GM18868 (cell line): ENCODE measurements around the gene MUC3A.
"Not testable (repeated sequence)": the region's sequence is repeated elsewhere in the genome, so short reads cannot be mapped to it uniquely, and the experiment has no call there.

Experiments
- ATAC-seq: cut with Tn5 transposase; IDR thresholded peaks from one replicate; pipeline ENCODE4 v1.9.1; 2021; ENCODE audit warnings: mild to moderate bottlenecking, moderate library complexity; ENCODE audit not compliant: unreplicated experiment

MUC3A gene, protein sequence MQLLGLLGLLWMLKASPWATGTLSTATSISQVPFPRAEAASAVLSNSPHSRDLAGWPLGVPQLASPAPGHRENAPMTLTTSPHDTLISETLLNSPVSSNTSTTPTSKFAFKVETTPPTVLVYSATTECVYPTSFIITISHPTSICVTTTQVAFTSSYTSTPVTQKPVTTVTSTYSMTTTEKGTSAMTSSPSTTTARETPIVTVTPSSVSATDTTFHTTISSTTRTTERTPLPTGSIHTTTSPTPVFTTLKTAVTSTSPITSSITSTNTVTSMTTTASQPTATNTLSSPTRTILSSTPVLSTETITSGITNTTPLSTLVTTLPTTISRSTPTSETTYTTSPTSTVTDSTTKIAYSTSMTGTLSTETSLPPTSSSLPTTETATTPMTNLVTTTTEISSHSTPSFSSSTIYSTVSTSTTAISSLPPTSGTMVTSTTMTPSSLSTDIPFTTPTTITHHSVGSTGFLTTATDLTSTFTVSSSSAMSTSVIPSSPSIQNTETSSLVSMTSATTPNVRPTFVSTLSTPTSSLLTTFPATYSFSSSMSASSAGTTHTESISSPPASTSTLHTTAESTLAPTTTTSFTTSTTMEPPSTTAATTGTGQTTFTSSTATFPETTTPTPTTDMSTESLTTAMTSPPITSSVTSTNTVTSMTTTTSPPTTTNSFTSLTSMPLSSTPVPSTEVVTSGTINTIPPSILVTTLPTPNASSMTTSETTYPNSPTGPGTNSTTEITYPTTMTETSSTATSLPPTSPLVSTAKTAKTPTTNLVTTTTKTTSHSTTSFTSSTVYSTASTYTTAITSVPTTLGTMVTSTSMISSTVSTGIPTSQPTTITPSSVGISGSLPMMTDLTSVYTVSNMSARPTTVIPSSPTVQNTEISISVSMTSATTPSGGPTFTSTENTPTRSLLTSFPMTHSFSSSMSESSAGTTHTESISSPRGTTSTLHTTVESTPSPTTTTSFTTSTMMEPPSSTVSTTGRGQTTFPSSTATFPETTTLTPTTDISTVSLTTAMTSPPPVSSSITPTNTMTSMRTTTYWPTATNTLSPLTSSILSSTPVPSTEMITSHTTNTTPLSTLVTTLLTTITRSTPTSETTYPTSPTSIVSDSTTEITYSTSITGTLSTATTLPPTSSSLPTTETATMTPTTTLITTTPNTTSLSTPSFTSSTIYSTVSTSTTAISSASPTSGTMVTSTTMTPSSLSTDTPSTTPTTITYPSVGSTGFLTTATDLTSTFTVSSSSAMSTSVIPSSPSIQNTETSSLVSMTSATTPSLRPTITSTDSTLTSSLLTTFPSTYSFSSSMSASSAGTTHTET (N-terminal part only)

DNA sequence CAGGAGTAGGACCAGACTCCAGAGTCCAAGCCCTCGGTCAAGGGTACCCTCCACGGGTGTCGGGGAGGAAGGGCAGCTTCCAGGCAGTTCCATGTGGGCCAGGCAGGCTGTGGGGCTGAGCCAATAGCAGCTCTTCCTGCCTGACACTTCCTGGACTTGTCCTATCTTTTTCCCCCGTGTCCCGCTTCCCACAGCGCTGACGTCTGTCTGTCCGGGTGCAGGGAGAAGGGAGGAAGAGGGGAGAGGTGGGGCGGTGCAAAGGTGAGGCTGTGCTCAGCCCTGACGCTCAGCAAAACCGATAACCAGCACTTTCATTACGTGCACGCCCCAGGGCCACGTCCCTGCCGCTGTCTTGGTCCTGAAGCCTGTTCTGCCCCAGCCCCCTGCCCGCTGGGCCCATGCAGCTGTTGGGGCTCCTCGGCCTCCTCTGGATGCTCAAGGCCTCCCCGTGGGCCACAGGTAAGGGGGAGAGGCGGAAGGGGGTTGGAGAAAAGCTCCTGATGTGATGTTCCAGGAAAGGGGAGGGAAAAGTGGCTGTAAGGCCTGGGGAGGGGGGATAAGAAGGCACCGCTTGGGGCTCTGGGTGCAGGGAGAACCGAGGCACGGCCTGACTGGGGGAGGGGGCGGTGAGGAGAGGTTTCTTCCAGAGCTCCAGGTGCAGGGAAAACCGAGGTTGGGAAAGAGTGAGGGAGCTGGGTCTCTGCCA, at the start of gene MUC3A:
Gene MUC3A (plus strand): TSS at position 308 of the 706 bp plus-strand sequence. CDS start 91 bp downstream, at position 399.
- ATAC-seq = no peak

DNA sequence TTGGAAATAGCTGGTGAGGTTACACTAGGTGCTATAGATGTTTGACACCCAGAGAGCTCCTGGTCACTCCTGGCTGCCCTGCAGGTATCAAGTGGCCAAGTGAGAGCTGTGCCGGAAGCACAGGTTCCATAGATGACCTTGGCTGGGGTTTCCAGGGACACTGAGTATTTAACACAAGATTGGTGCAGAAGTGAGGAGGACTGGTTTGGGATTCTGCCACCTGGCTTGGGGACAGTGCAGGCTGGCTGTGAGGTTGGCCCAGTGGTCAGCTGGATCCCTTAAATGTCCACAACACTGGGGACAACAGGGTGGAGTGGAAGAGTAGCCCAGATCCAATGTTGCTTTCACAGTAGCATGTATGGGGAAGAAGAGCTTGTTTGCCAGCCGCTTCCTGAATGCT, 48.4 kb upstream of the MUC3A start:
- ATAC-seq = no peak

DNA sequence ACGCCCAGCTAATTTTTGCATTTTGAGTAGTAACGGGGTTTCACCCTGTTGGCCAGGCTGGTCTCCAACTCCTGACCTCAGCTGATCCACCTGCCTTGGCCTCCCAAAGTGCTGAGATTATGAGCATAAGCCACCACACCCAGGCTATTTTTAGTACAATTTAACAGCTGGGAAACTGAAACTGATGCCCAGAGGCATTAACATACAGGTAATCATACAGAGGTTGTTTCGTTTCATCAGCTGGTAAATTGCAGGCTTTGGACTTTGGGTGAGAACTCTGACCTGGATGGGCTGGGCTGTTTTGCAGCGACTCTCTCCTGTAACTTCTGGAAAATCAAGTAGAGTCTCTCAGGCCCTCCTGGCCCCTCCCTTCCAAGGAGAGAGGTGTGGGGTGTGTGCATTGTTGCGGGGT, 47.4 kb upstream of the MUC3A start:
- ATAC-seq = no peak

DNA sequence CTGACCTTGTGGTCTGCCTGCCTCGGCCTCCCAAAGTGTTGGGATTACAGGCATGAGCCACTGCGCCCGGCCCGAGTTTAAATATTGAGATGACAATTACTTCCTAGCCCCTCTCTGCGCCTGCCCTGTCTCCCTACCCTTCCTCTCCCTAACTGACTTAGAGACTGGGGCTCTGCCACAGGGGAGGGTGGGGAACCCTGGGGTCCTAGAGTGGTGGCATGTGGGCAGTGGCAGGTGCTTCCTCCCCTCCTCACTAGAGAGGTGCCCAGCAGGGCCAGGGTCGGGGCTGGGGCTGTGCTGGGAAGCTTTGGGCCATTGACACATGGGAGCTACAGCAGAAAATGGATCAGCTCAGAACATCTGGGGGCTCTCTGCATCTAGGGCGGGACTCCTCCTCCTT, 46.7 kb upstream of the MUC3A start:
- ATAC-seq = no peak

DNA sequence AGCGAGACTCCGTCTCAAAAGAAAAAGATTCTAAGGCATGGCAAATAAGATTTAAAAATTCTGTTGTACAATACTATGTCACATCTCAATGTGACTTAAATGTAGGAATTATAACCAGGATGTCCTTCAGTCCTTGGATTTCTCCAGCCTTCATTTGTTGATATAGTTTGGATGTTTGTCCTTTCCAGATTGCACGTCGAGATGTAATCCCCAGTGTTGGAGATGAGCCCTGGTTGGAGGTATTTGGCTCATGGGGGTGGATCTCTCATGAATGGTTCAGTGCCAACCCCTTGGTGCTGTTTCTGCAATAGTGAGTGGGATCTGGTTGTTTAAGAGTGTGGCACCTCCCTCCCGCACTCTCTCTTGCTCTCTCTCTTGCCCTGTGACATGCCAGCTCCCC, 40.8 kb upstream of the MUC3A start:
- ATAC-seq = no peak

DNA sequence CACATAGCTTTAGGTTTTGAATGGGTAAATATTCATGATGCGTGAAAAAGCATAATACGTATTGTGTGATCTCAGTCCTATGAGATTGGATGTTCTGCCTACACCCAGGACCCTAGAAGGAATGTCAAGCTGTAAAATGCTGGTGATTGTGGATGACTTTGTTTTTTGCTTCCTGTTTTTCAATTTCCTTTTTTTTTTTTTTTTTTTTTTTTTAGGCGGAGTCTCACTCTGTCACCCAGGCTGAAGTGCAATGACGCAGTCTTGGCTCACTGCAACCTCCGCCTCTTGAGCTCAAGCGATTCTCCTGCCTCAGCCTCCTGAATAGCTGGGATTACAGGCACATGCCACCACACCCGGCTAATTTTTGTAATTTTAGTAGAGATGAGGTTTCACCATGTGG, 38.9 kb upstream of the MUC3A start:
- ATAC-seq = not testable (repeated sequence)

DNA sequence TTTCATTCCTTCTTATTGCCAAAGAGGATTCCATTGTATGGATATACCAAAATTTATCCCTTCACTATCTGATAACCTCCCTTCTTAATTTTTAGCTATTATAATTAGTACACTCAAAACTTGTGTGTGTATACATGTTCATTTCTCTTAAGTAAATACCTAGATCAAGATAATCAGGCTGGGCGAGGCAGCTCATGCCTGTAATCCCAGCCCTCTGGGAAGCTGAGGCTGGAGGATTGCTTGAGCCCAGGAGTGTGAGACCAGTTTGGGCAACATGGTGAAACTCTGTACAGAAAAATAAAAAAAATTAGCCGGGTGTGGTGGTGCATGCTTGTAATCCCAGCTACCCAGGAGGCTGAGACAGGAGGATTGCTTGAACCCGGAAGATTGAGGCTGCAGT, 37.9 kb upstream of the MUC3A start:
- no peak for ATAC-seq

DNA sequence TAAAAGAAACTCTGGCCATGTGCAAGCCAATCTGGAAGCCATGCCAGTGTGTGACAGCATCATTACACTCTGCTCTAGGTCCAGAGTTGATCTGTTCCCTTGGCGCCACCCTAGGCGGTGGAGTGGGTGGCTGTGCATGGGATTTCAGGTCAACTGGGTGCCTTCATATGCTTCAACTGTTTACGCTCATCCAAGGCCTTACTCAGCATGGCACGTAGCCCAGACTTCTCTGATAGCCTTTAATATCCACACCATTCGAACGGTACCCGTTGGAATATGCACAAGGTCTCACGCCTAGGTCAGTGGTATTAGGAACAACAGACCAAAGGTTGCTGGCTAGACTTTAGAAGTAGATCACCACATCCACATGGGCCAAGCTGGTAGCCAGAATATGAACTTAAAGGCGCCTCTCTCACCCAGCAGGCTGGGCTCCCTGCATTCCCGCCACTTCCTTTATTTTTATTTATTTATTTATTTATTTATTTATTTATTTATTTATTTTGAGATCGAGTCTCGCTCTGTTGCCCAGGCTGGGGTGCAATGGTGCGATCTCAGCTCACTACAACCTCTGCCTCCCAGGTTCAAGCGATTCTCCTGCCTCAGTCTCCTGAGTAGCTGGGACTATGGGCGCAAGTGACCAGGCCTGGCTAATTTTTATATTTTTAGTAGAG, 35.0 kb upstream of the MUC3A start:
- no peak for ATAC-seq

DNA sequence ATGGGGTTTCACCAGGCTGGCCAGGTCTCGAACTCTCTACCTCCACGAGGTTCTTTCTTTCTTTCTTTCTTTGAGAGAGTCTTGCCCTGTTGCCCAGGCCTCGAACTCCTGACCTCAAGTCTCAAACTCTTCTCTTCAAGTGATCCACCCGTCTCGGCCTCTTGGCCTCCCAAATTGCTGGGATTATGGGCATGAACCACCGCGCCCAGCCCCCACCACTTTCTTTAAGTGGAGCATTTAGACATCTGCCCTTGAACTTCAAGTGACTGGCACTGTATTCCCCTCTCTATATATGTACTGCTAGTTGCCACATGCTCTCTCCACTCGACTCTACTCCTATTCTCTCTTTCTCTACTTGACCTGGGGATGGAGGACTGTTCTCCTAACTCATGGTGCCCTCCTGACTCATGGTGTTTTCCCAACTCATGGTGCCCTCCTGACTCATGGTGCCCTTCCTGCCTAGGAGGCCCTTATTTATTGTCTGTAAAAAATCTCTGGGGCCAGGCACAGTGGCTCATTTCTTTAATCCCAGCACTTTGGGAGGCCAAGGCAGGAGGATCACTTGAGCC, 34.4 kb upstream of the MUC3A start:
- no peak for ATAC-seq

DNA sequence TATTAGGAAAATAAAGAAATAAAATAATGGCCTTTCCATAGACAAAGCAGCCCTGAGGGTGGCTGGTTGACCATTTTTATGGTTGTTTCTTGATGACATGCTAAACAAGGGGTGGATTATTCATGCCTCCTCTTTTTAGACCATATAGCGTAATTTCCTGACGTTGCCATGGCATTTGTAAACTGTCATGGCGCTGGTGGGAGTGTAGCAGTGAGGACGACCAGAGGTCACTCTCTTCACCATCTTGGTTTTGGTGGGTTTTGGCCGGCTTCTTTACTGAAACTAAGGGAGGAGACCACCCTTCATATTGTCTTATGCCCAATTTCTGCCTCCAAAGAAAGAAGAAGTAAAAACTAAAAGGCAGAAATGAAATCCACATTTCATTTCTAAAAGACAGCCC, 30.0 kb upstream of the MUC3A start:
- ATAC-seq = not testable (repeated sequence)

DNA sequence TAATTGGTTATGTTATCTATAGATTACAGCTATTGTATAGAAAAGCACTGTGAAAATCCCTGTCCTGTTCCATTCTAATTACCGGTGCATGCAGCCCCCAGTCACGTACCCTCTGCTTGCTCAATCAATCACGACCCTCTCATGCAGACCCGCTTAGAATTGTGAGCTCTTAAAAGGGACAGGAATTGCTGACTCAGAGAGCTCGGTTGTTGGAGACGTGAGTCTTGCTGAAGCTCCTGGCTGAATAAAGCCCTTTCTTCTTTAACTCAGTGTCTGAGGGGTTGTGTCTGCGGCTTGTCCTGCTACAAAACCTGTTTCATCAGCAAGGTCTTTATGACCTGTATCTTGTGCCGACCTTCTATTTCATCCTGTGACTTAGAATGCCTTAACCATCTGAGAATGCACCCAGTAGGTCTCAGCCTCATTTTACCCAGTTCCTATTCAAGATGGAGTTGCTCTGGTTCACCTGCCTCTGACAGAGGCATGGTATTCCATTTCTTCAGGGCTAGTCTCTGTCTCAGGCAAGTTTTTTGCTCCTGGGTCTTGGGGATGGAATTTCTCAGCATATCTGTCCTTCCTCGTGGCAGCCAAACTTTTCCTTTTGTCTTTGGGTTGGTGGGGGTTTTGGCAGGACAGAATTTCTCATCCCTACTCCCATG, 29.4 kb upstream of the MUC3A start:
- ATAC-seq = not testable (repeated sequence)

DNA sequence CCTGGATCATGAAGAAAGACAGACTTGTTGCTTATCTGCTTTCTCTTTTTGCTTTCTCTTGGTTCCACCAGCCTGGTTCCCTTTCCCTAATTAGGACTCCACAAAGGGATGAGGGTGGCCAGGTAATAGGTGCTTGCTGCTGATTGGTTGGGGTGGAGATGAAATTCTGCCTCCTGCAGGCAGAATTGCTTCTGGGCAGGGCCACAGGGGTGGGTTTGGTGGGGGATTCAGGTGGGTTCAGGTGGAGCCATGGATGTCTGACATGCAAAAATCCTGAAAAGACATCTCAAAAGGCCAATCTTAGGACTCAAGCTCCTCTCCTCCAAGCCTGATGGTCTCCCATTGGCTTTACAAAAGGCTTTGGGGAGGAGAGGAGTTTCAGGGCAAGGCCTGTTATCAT, 28.3 kb upstream of the MUC3A start:
- ATAC-seq = no peak

DNA sequence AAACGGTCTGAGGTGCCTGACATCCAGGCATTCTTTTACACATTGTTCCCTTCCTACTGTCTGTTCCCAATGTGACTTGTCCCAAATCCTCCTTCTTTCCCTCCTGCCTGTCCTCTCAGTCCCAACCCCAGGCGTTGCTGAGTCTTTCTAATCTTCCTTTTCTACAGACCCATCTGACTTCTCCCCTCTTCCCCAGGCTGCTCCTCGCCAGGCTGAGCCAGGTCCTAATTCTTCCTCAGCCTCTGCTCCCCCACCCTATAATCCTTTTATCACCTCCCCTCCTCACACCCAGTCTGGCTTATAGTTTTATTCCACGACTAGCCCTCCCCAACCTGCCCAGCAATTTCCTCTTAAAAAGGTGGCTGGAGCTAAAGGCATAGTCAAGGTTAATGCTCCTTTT, 25.7 kb upstream of the MUC3A start:
- not testable (repeated sequence) for ATAC-seq

DNA sequence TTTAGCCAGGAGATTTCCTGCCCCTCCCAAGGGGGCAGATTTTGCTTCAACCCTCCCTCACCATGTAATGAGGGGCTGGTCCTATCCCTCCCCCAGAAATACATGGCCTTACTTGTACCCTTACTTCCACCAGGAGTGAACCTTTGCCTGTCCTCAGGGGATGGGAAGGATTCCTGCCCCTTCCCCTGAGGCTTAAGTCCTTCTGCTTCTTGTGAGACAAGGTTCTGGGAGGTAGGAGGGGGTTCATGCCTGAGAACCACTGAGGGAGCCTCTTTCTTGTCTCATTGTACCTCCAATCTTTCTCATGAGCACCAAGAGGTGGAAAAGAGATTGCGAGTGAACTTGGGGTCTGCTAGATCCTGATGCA, 19.5 kb upstream of the MUC3A start:
- ATAC-seq = no peak

DNA sequence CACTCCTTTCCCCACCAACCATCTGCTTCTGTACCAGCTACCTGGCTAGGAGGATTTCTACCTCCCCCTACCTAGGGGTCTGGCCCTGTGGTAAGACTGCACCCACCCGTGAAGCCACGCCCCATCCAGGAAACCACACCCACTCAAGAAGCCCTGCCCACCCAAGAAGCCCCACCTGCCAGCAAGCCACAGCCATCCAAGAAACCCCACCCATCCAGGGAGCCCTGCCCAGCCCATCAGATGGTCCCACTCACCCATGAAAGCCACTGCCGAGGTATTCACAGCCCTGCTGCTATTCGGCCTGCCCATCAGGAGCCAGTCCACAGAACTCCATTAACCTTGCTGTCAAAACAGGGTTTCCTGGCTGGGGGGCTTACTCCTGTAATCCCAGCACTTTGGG, 15.6 kb upstream of the MUC3A start:
- no peak for ATAC-seq

DNA sequence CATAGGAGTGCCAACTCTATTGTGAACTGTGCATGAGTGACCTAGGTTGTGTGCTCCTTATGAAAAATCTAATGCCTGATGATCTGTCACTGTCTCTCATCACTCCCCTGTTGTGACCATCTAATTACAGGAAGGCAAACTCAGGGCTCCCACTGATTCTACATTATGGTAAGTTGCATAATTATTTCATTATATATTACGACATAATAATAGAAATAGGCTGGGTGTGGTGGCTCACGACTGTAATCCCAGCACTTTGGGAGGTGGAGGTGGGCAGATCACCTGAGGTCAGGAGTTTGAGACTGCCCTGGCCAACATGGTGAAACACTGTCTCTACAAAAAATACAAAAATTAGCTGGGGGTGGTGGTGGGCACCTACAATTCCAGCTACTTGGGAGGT, 14.0 kb upstream of the MUC3A start:
- not testable (repeated sequence) for ATAC-seq

DNA sequence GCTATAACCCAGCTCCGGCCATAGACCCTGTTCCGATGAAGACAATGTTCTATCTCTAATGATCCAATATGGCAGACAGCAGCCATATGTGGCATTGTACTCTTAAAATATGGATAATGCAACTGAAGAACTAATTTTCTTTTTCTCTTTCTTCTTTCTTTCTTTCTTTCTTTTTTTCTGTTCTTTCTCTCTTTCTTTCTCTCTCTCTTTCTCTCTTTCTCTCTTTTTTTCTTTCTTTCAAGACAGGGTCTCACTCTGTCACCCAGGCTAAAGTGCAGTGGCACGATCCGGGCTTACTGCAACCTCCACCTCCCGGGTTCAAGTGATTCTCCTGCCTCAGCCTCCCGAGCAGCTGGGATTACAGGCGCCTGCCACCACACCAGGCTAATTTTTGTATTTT, 13.2 kb upstream of the MUC3A start:
- not testable (repeated sequence) for ATAC-seq

DNA sequence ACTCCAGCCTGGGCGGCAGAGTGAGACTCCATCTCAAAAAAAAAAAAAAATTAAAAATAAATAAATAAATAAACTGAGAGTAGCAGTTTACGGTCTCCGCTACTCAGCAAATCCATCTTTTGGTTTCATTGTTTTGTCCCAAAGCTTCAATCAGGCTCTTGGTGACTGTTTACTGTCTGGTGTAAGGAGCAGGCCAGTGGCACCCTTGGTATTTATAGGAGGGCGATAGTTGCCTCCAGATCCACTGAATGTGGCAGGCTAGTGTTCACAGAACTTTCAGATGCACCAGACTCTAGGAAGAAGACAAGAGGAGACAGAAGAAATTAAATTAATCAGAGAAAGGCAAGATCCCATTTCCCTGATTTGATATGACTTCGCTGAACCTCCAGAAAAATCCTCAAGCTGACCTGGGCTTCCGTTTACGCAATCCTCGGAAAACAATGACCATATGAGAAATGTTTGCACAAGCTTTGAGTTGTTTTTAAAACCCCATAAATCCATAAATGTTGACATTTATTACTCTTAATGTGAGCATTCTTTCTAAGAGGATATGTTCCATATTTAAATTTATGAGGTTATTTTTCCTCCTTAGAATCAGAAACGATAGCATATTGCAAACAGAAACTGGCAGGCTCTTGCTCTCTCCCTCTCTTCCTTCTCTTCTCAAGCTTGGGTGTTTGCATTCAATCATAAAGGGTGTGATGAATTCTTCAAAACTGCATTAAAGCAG, 7.1 kb upstream of the MUC3A start:
- ATAC-seq = no peak
